NCI-H226 (cell line): ENCODE measurements around the gene NPM3.
"Not testable (repeated sequence)": the region's sequence is repeated elsewhere in the genome, so short reads cannot be mapped to it uniquely, and the experiment has no call there.

ENCODE experiments used
- DNase-seq: peaks from one replicate; pipeline ENCODE4 v3.0.0-alpha.2; 2015

Gene NPM3

GRCh38 chr10:101803511-101803910 lies 20.3 kb upstream of the NPM3 start:
- DNase-seq, result no peak

GRCh38 chr10:101797403-101798059 lies 14.3 kb upstream of the NPM3 start:
- DNase-seq, result no peak

- DNase-seq, result no peak
Measured at GRCh38 chr10:101793526-101793925, 10.3 kb upstream of the NPM3 start.

GRCh38 chr10:101789686-101790085 lies 6.4 kb upstream of the NPM3 start:
- DNase-seq, result no peak

GRCh38 chr10:101789231-101789630 lies 6.0 kb upstream of the NPM3 start:
- not testable (repeated sequence) for DNase-seq

- no peak for DNase-seq
Measured at GRCh38 chr10:101785801-101786200, 2.6 kb upstream of the NPM3 start.

- no peak for DNase-seq
Measured at GRCh38 chr10:101784558-101784957, 1.3 kb upstream of the NPM3 start.

GRCh38 chr10:101783736-101784118 lies 481 bp upstream of the NPM3 start:
- no peak for DNase-seq

GRCh38 chr10:101781984-101782810 lies 1.0 kb downstream of the NPM3 start:
- DNase-seq, result no peak

GRCh38 chr10:101781655-101781983 lies 1.6 kb downstream of the NPM3 start:
- no peak for DNase-seq

- DNase-seq, result peak; percentile 31
Measured at GRCh38 chr10:101780818-101781654, 2.2 kb downstream of the NPM3 start.

GRCh38 chr10:101780187-101780817 lies 2.9 kb downstream of the NPM3 start:
- no peak for DNase-seq

GRCh38 chr10:101779544-101780186 lies 3.6 kb downstream of the NPM3 start:
- no peak for DNase-seq

- DNase-seq, result no peak
Measured at GRCh38 chr10:101778781-101779543, 4.3 kb downstream of the NPM3 start.

GRCh38 chr10:101778151-101778780 lies 5.0 kb downstream of the NPM3 start:
- no peak for DNase-seq

GRCh38 chr10:101777619-101778145 lies 5.6 kb downstream of the NPM3 start:
- no peak for DNase-seq

GRCh38 chr10:101776161-101776817 lies 7.0 kb downstream of the NPM3 start:
- no peak for DNase-seq

GRCh38 chr10:101775273-101776160 lies 7.7 kb downstream of the NPM3 start, which contains the start of gene FGF8:
Gene FGF8, minus strand, starts transcription at chr10:101776114. Its CDS starts 214 bp downstream, at chr10:101775900.
- DNase-seq, result no peak

GRCh38 chr10:101774589-101775272 lies 8.5 kb downstream of the NPM3 start:
- DNase-seq, result no peak
